Measurements from ENCODE around the gene EDC3.
"Not testable (repeated sequence)": the region's sequence is repeated elsewhere in the genome, so short reads cannot be mapped to it uniquely, and the experiment has no call there.

EDC3 gene

GRCh38 chr15:74709011-74709410 lies 13.2 kb upstream of the EDC3 start:
- no peak for DNase-seq

- DNase-seq = no peak
These were observed 984 bp upstream of the EDC3 start for GRCh38 chr15:74696808-74697207.

- no peak for DNase-seq
These were observed 540 bp upstream of the EDC3 start for GRCh38 chr15:74696398-74696729.

GRCh38 chr15:74692327-74692726 lies 3.5 kb downstream of the EDC3 start:
- no peak for DNase-seq

GRCh38 chr15:74683758-74684157 lies 12.1 kb downstream of the EDC3 start:
- no peak for DNase-seq

- DNase-seq = peak in 1 of 5 donors; percentile 3
These were observed 12.9 kb downstream of the EDC3 start for GRCh38 chr15:74682954-74683353.

GRCh38 chr15:74680456-74680855 lies 15.4 kb downstream of the EDC3 start:
- DNase-seq = no peak

- DNase-seq = no peak
These were observed 19.0 kb downstream of the EDC3 start for GRCh38 chr15:74676801-74677200.

GRCh38 chr15:74674161-74674560 lies 21.7 kb downstream of the EDC3 start:
- no peak for DNase-seq

- DNase-seq = no peak
These were observed 26.2 kb downstream of the EDC3 start for GRCh38 chr15:74669627-74670026.

GRCh38 chr15:74667975-74668374 lies 27.8 kb downstream of the EDC3 start:
- DNase-seq = no peak

- DNase-seq = no peak
These were observed 31.2 kb downstream of the EDC3 start for GRCh38 chr15:74664670-74665069.

- DNase-seq = no peak
These were observed 31.7 kb downstream of the EDC3 start for GRCh38 chr15:74664028-74664616.

GRCh38 chr15:74663303-74664027 lies 32.4 kb downstream of the EDC3 start:
- DNase-seq = no peak

- DNase-seq = no peak
These were observed 33.6 kb downstream of the EDC3 start for GRCh38 chr15:74662064-74662860.

- not testable (repeated sequence) for DNase-seq
These were observed 34.5 kb downstream of the EDC3 start for GRCh38 chr15:74661280-74661679.

- DNase-seq = peak in 1 of 5 donors; percentile 19
These were observed 38.0 kb downstream of the EDC3 start for GRCh38 chr15:74657846-74658245.

GRCh38 chr15:74656935-74657535 lies 38.8 kb downstream of the EDC3 start:
- no peak for DNase-seq

- DNase-seq = peak in 1 of 5 donors; percentile 77
These were observed 40.4 kb downstream of the EDC3 start for GRCh38 chr15:74655424-74655823.

GRCh38 chr15:74653426-74654102 lies 42.3 kb downstream of the EDC3 start:
- DNase-seq = no peak

GRCh38 chr15:74651242-74651741 lies 44.5 kb downstream of the EDC3 start:
- DNase-seq = no peak

- no peak for DNase-seq
These were observed 47.6 kb downstream of the EDC3 start for GRCh38 chr15:74648051-74648842.
